ENCODE data around the gene KCTD13.
"Not testable (repeated sequence)": the region's sequence is repeated elsewhere in the genome, so short reads cannot be mapped to it uniquely, and the experiment has no call there.

Gene KCTD13

GRCh38 chr16:29907973-29908372 lies 18.1 kb downstream of the KCTD13 start:
- no peak for DNase-seq (ENCODE audit: low read depth in 2 of 2)

DNA sequence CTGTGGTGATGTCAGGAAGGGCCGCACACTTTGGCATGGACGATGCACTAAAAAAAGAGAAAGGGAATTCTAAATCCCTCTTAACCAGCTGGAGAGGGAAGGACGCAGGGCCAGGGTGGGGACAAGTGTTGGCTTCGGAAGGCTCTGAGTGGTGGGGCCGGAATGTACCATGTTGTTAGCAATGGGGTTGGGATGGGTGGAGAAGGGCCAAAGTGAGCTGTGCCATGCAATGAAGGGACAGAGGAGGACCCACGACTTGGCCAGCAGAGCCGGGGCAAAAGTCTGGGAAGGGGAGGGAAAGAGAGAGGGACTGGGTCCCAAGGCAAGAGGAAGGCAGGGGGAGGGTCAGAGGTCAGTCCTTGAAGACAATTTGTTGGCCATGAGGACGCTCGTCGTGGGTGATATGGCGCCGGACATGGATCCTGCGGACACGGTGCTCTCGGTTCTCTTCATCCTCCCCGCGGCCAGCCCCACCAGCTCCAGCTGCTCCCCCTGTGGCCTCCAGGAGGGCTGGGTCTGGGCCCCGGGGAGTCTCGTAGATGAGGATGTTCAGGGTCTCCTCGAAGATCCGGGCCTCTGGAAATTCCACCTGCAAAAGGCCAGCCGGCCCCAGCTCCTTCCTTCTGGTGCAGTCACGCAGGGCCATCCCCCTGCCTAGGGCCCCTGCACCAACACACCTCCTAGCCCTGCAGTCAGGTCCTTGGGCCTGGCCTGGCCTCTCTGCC lies 19.3 kb downstream of the KCTD13 start:
- DNase-seq (ENCODE audit: low read depth in 2 of 2): no peak

DNA sequence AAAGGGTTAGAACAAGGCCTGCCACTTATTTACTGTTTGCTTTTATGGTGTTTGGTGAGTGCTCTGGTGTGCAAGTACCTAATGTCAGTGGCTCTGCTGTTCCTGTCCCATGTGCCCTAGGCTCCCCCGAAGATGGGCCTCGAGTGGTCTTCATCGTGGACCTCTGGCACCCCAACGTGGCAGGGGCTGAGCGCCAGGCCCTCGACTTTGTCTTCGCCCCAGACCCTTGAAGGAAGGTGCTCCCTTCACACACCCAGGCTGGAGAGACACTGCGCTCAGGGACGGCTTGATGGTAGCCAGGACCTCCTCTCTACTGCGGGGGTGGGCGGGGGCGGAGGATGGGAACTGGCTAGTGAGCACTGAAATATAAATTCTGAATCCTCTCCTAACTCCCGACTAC lies 20.4 kb downstream of the KCTD13 start:
- DNase-seq (ENCODE audit: low read depth in 2 of 2): no peak

GRCh38 chr16:29904947-29905346 lies 21.1 kb downstream of the KCTD13 start:
- DNase-seq (ENCODE audit: low read depth in 2 of 2): no peak

DNA sequence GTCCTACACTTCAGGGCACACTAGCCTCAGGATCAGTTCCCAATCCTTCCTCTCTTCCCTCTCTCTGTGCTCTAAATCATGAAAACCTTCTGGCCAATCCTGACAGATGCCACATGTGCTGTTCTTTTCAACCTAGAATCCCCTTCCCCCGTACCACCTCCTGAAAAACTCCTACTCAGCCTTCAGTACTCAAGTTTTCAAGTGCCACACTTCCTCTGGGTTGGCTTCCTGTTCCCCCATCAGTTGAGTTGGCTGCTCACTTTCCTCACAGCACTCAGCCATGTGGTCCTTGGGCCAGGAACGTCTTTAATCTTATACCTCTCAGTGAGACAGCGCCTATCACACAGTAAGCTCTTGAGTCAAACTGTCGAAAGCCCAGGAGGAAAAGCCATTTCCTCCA lies 22.4 kb downstream of the KCTD13 start:
- DNase-seq (ENCODE audit: low read depth in 2 of 2): no peak

- no peak for DNase-seq (ENCODE audit: low read depth in 2 of 2)
Observed at GRCh38 chr16:29901607-29901945, 24.4 kb downstream of the KCTD13 start.

DNA sequence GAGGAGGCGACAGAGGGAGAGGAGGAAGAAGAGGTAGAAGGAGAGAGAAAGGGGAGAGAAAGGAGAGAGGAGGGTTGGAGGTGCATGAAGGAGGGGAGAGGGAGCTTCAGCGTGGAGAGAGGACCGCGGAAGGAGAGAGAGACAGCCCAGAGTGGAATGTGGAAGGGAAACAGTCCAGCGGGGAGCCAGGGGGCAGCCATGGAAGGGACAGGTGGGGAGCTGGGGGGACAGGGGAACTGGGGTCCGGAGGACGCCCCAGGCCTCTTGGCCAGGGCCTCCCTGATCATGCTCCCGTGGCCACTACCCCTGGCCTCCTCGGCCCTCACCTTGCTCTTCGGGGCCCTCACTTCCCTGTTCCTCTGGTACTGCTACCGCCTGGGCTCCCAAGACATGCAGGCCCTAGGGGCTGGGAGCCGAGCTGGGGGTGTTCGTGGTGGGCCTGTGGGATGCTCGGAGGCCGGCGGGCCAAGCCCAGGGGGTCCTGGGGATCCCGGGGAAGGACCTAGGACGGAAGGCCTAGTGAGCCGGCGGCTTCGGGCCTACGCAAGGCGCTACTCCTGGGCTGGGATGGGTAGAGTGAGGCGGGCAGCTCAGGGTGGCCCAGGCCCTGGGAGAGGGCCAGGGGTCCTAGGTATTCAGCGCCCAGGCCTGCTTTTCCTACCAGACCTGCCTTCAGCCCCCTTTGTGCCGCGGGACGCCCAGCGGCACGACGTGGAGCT lies 25.0 kb downstream of the KCTD13 start:
- DNase-seq (ENCODE audit: low read depth in 2 of 2): no peak

- peak in 1 of 2 donors; percentile 27 for DNase-seq (ENCODE audit: low read depth in 2 of 2)
Observed at GRCh38 chr16:29900102-29900887, 25.7 kb downstream of the KCTD13 start, which contains the start of gene ASPHD1. Gene ASPHD1, plus strand, starts transcription at chr16:29900488. Its CDS starts 484 bp downstream, at chr16:29900972.

- DNase-seq (ENCODE audit: low read depth in 2 of 2): peak; percentile 52
Observed at GRCh38 chr16:29899516-29900101, 26.4 kb downstream of the KCTD13 start, which contains the start of gene SEZ6L2. Gene SEZ6L2, minus strand, starts transcription at chr16:29899550. Its CDS starts 531 bp downstream, at chr16:29899019.

- no peak for DNase-seq (ENCODE audit: low read depth in 2 of 2)
Observed at GRCh38 chr16:29898804-29899515, 27.1 kb downstream of the KCTD13 start.

DNA sequence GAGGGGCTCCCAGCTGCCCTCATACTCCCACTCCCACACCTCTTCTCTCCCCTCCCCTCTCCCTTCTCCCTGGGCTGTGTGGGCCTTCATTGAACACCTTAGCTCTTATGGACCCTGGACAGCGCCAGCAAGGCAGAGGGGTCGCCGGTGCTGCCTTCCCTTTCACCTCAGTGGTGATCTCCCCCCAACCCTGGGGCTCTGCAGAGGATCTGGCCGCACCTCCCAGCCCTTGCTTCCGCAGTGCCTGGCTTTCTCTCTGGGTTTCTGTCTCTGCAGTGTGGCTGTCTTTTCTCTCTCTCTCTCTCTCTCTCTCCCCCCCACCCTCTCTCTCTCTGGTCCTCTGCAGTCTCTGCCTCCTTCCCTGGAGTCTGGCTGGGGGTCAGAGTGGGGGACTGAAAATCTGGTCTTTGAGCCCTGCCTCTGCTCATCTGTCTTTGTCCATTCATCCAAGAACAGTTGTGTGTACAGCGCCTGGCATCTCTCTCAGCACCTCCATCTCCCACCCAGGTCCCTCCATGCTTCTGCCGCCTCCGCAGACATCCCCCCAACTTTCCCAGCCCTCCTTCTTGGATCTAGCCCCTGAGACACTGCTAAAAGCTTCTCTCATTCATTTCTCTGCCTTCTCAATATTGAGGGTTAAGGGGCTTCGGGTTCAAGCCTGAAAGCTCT lies 27.8 kb downstream of the KCTD13 start:
- DNase-seq (ENCODE audit: low read depth in 2 of 2): no peak

DNA sequence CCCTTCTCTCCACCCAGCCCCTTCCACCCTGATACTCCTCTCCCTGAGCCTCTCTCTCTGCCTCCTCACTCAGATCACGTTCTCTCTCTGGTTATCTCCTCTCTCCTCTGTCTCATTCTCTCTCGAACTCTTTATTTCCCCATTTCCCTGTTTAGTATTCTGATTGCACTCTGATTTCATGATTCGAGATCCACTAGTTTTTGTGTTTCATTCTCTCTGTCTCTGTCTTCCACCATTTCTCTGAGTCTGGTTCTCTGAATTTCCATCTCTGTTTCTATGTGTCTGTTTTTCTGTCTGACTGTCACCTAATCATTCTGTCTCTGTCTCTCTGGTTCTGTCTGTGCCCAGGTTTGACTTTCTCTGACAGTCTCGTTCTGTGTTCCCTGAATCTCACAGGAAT lies 28.7 kb downstream of the KCTD13 start:
- DNase-seq (ENCODE audit: low read depth in 2 of 2): no peak

- DNase-seq (ENCODE audit: low read depth in 2 of 2): no peak
Observed at GRCh38 chr16:29896841-29897240, 29.2 kb downstream of the KCTD13 start.

GRCh38 chr16:29894352-29894751 lies 31.7 kb downstream of the KCTD13 start:
- DNase-seq (ENCODE audit: low read depth in 2 of 2): no peak

DNA sequence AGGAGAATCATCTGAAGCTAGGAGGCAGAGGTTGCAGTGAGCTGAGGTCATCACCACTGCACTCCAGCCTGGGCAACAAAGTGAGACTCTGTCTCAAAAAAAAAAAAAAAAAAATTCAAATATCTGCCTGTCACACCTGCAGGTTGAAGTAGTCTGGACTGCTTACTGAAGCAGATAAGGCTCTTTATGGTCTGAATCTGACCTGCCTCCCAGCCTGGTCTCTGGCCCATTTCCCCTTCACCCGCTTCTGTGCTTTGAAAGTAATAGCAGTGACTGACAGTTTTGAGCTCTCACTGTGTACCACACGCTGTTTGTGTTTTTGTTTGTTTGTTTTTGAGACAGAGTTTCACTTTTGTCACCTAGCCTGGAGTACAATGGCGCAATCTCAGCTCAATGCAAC lies 32.5 kb downstream of the KCTD13 start:
- DNase-seq (ENCODE audit: low read depth in 2 of 2): no peak

DNA sequence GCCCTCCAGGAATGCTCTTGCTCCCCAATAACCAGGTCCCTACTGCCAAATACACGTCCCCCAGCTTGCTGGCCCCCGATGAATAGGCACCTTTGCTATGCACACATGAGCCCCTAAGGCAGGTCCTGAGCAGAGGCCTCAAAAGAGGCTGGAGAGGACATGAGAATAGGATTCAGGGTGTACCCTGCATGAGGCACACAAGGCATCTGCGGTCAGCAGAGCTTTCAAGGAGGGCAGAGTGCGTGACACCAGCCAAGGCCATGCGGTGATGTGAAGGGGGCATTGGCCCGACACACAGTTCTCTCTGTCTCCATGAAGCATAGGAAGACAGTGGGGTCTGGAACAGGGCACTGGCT lies 33.6 kb downstream of the KCTD13 start:
- DNase-seq (ENCODE audit: low read depth in 2 of 2): no peak

GRCh38 chr16:29891525-29892457 lies 34.2 kb downstream of the KCTD13 start:
- no peak for DNase-seq (ENCODE audit: low read depth in 2 of 2)

DNA sequence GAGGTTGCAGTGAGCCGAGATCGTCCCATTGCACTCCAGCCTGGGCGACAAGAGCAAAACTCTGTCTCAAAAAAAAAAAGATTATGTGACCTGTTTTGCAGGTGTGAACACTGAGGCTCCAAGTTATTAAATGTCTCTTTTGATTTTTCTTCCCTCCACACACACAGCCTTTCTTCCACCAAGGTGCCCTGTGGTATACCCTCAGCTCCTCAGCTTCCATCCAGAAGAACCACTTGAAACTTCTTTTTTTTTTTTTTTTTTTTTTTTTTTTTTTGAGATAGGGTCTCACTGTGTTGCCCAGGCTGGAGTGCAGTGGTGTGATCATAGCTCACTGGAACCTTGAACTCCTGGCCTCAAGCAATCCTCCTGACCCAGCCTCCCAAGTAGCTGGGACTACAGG lies 36.7 kb downstream of the KCTD13 start:
- DNase-seq (ENCODE audit: low read depth in 2 of 2): not testable (repeated sequence)

- no peak for DNase-seq (ENCODE audit: low read depth in 2 of 2)
Observed at GRCh38 chr16:29883987-29884386, 42.0 kb downstream of the KCTD13 start.

- DNase-seq (ENCODE audit: low read depth in 2 of 2): no peak
Observed at GRCh38 chr16:29881050-29881449, 45.0 kb downstream of the KCTD13 start.

Measured in stimulated activated CD8-positive, alpha-beta memory T cell treated with anti-CD3 and anti-CD28 coated beads, Interleukin-2, amount 100 ng/mL, for 1 hour (primary cell).